Colonic mucosa (tissue), 4 donors: ENCODE data around the gene RPL37A. TPM values are rescaled to one million over a fixed set of nuclear protein-coding genes. Genes with fewer than 3 reads are reported as not detected.

Source experiments
- DNase-seq: peaks from one replicate; pipeline ENCODE4 v3.0.0-alpha.2; 2020
- H3K27ac ChIP-seq: fragments of 200-600 bp; one replicate; pipeline ENCODE4 v1.8.0; 2021
- H3K27me3 ChIP-seq: fragments of 200-600 bp; one replicate; pipeline ENCODE4 v1.8.0; 2021
- H3K36me3 ChIP-seq: fragments of 200-600 bp; one replicate; pipeline ENCODE4 v1.8.0; 2021
- H3K4me1 ChIP-seq: fragments of 200-600 bp; one replicate; pipeline ENCODE4 v1.8.0; 2021; ENCODE audit warnings: mild to moderate bottlenecking
- H3K4me3 ChIP-seq: fragments of 200-600 bp; one replicate; pipeline ENCODE4 v1.8.0; 2021
- H3K9ac ChIP-seq, 2 donors: one replicate each; pipeline ENCODE4 v1.7.0; 2013; ENCODE audit warnings: control low read depth in 2 of 2, low read depth in 2 of 2, low read length in 2 of 2
- H3K9me3 ChIP-seq: fragments of 200-600 bp; one replicate; pipeline ENCODE4 v1.8.0; 2021
- CTCF ChIP-seq: fragments of 200-600 bp; IDR thresholded peaks from one replicate; pipeline ENCODE4 v1.8.0; 2022; ENCODE audit warnings: antibody characterized with exemption, mild to moderate bottlenecking
- intact Hi-C: fragments of 100-400 bp; cut with DNase I; formaldehyde crosslinking; loops from one replicate; pipeline ENCODE4 v1.14.1; 2022
- total RNA-seq, 2 donors: library from RNA; stranded (reverse); fragmentation: NEBNext Ultra II Directional in 1 of 2; extraction: Animal tissue kit (Norgen Biotek cat#: 25700) in 1 of 2; gene quantifications; one replicate each; pipeline ENCODE4 v1.2.1, GENCODE V29; 2021
- donor health status: healthy.
- donor health status: DM: no; HTN: no; CAD: no.
- donor health status: DM: no; HTN: no; CAD: no.

Gene RPL37A
- total RNA-seq, 2 donors from 2014 or later, result 1,895 to 2,156 TPM

GRCh38 chr2:216502381-216503158 is 3.9 kb downstream of the RPL37A start:
- Histone ChIP-seq H3K27ac (no peak overlapping the region), H3K36me3 (peaks cover 6% of the 10 kb centered on the region), H3K9ac (no peak overlapping the region), H3K4me1 (peaks cover 18% of the 10 kb centered on the region), H3K9me3 (no peaks in the 10 kb centered on the region), H3K4me3 (no peak overlapping the region), H3K27me3 (no peaks in the 10 kb centered on the region)
- no peak for DNase-seq
- TF ChIP-seq CTCF, result no peak
- intact Hi-C loops, result no loop called here

- no peaks in the 10 kb centered on the region for H3K9me3 ChIP-seq
- no peaks in the 10 kb centered on the region for H3K27me3 ChIP-seq
- H3K27ac ChIP-seq, result no peak overlapping the region
Measured at GRCh38 chr2:216503159-216503629, 4.5 kb downstream of the RPL37A start.

GRCh38 chr2:216503697-216504375 is 5.2 kb downstream of the RPL37A start:
- no peak for DNase-seq
- Histone ChIP-seq H3K9me3 (no peaks in the 10 kb centered on the region), H3K27me3 (no peaks in the 10 kb centered on the region), H3K9ac (no peak overlapping the region), H3K4me3 (no peak overlapping the region), H3K27ac (no peak overlapping the region), H3K4me1 (peaks cover 18% of the 10 kb centered on the region), H3K36me3 (peaks cover 6% of the 10 kb centered on the region)
- intact Hi-C loops, result no loop called here
- no peak for TF ChIP-seq CTCF

More at GRCh38 chr2:216503159-216503629, 4.5 kb downstream of the RPL37A start:
- H3K4me1 ChIP-seq, result peaks cover 18% of the 10 kb centered on the region
- DNase-seq, result no peak
- intact Hi-C loops, result no loop called here
- TF ChIP-seq CTCF, result no peak
- H3K4me3 ChIP-seq, result no peak overlapping the region
- H3K36me3 ChIP-seq, result peaks cover 6% of the 10 kb centered on the region
- no peak overlapping the region for H3K9ac ChIP-seq

GRCh38 chr2:216504376-216504762 is 5.7 kb downstream of the RPL37A start:
- no peak for TF ChIP-seq CTCF
- Histone ChIP-seq H3K36me3 (peaks cover 6% of the 10 kb centered on the region), H3K27me3 (no peaks in the 10 kb centered on the region), H3K4me1 (peaks cover 18% of the 10 kb centered on the region), H3K27ac (no peak overlapping the region), H3K4me3 (no peak overlapping the region), H3K9ac (no peak overlapping the region), H3K9me3 (no peaks in the 10 kb centered on the region)
- intact Hi-C loops, result no loop called here
- no peak for DNase-seq

- H3K4me3 ChIP-seq, result no peak overlapping the region
- intact Hi-C loops, result no loop called here
- no peak overlapping the region for H3K9ac ChIP-seq
- no peak for DNase-seq
- no peaks in the 10 kb centered on the region for H3K27me3 ChIP-seq
- no peaks in the 10 kb centered on the region for H3K9me3 ChIP-seq
- no peak overlapping the region for H3K27ac ChIP-seq
- no peak for TF ChIP-seq CTCF
- H3K36me3 ChIP-seq, result peaks cover 6% of the 10 kb centered on the region
- H3K4me1 ChIP-seq, result peaks cover 10% of the 10 kb centered on the region
Measured at GRCh38 chr2:216505133-216506106, 6.8 kb downstream of the RPL37A start.
